Neural cell (in vitro differentiated cells): ENCODE results near the gene GCK. TPM values are rescaled to one million over a fixed set of nuclear protein-coding genes. Genes with fewer than 3 reads are reported as not detected.

Experiments
- H2AFZ ChIP-seq: fragments of 200-600, 300-800 bp; sonication (generic), shearing (Covaris generic); 2 replicates; pipeline ENCODE4 v1.6.0; 2014; ENCODE audit warnings: low read depth, mild to moderate bottlenecking, antibody characterized with exemption, low read length, moderate library complexity
- H3F3A ChIP-seq: fragments of 200-600 bp; shearing (Covaris generic); 2 replicates; pipeline ENCODE4 v1.6.1; 2016; ENCODE audit warnings: mild to moderate bottlenecking, moderate library complexity, mixed read lengths, antibody characterized with exemption, low read length; ENCODE audit not compliant: insufficient read depth, poor library complexity, severe bottlenecking
- H3K27ac ChIP-seq: fragments of 200-600, 300-800 bp; sonication (generic), shearing (Covaris generic); 2 replicates; pipeline ENCODE4 v1.5.1; 2014; ENCODE audit warnings: mild to moderate bottlenecking, low read length, moderate library complexity
- H3K27me3 ChIP-seq: fragments of 300-800, 200-600 bp; sonication (generic), shearing (Covaris generic); 2 replicates; pipeline ENCODE4 v1.6.0; 2014; ENCODE audit warnings: mild to moderate bottlenecking, low read depth, low read length, moderate library complexity; ENCODE audit not compliant: insufficient read depth
- H3K36me3 ChIP-seq: fragments of 300-800, 200-600 bp; sonication (generic), shearing (Covaris generic); 2 replicates; pipeline ENCODE4 v1.5.1; 2014; ENCODE audit warnings: mild to moderate bottlenecking, antibody characterized with exemption, low read length, moderate library complexity; ENCODE audit not compliant: insufficient read depth
- H3K4me2 ChIP-seq: fragments of 300-800, 200-600 bp; sonication (generic), shearing (Covaris generic); 2 replicates; pipeline ENCODE4 v1.6.0; 2014; ENCODE audit warnings: mild to moderate bottlenecking, low read length
- H3K4me3 ChIP-seq: fragments of 300-800, 200-600 bp; sonication (generic), shearing (Covaris generic); 2 replicates; pipeline ENCODE4 v1.5.1; 2014; ENCODE audit warnings: mild to moderate bottlenecking, low read length, moderate library complexity
- H3K79me2 ChIP-seq: fragments of 200-600 bp; shearing (Covaris generic); replicated peaks from 2 replicates; pipeline ENCODE4 v1.6.0; 2014; ENCODE audit warnings: mild to moderate bottlenecking, low read length, moderate library complexity; ENCODE audit not compliant: insufficient read depth
- H3K9ac ChIP-seq: fragments of 300-800, 200-600 bp; sonication (generic), shearing (Covaris generic); 2 replicates; pipeline ENCODE4 v1.6.1; 2016; ENCODE audit warnings: mild to moderate bottlenecking, low read length, mixed read lengths
- H3K9me2 ChIP-seq: fragments of 200-600 bp; shearing (Covaris generic); 2 replicates; pipeline ENCODE4 v1.6.1; 2016; ENCODE audit warnings: mild to moderate bottlenecking, low read length, mixed read lengths; ENCODE audit not compliant: insufficient read depth
- H3K9me3 ChIP-seq: fragments of 200-600, 300-800 bp; sonication (generic), shearing (Covaris generic); 2 replicates; pipeline ENCODE4 v1.6.1; 2016; ENCODE audit warnings: mild to moderate bottlenecking, mixed run types, low read length, moderate library complexity, mixed read lengths
- H4K20me1 ChIP-seq: fragments of 200-600 bp; shearing (Covaris generic); 2 replicates; pipeline ENCODE4 v1.6.1; 2016; ENCODE audit warnings: mild to moderate bottlenecking, mixed run types; ENCODE audit not compliant: insufficient read depth
- CTCF ChIP-seq: fragments of 450-650 bp; IDR thresholded peaks from 2 replicates; pipeline ENCODE4 v1.5.1; 2014; ENCODE audit warnings: antibody characterized with exemption, mild to moderate bottlenecking, moderate library complexity; ENCODE audit not compliant: poor library complexity, severe bottlenecking
- EP300 ChIP-seq: fragments of 450-650 bp; conservative IDR thresholded peaks from 2 replicates; pipeline ENCODE4 v1.6.1; 2014; ENCODE audit warnings: antibody characterized with exemption, mild to moderate bottlenecking, moderate library complexity; ENCODE audit not compliant: poor library complexity, severe bottlenecking
- EZH2 ChIP-seq: fragments of 200-600, 300-800 bp; shearing (Covaris generic), sonication (generic); IDR thresholded peaks from 2 replicates; pipeline ENCODE4 v1.6.1; 2014; ENCODE audit warnings: antibody characterized with exemption, low read length, borderline replicate concordance, mild to moderate bottlenecking; ENCODE audit not compliant: insufficient read depth, poor library complexity, severe bottlenecking
- MXI1 ChIP-seq: fragments of 450-650 bp; conservative IDR thresholded peaks from 2 replicates; pipeline ENCODE4 v1.6.1; 2014; ENCODE audit warnings: antibody characterized with exemption, mild to moderate bottlenecking; ENCODE audit not compliant: poor library complexity, severe bottlenecking
- POLR2AphosphoS5 ChIP-seq: IDR thresholded peaks from 2 replicates; pipeline ENCODE4 v1.6.1; 2012
- RAD21 ChIP-seq: fragments of 450-650 bp; conservative IDR thresholded peaks from 2 replicates; pipeline ENCODE4 v1.6.1; 2014; ENCODE audit warnings: antibody characterized with exemption, mild to moderate bottlenecking, moderate library complexity
- REST ChIP-seq: IDR thresholded peaks from 2 replicates; pipeline ENCODE4 v1.6.1; 2012; ENCODE audit warnings: borderline replicate concordance
- SMC3 ChIP-seq: fragments of 450-650 bp; conservative IDR thresholded peaks from 2 replicates; pipeline ENCODE4 v1.6.1; 2014; ENCODE audit warnings: antibody characterized with exemption, mild to moderate bottlenecking, moderate library complexity; ENCODE audit not compliant: poor library complexity
- TAF1 ChIP-seq: IDR thresholded peaks from 2 replicates; pipeline ENCODE4 v1.6.1; 2012; ENCODE audit warnings: low read depth
- polyA plus RNA-seq: library from polyadenylated mRNA; depleted of rRNA; stranded (reverse); fragments of >200 nt; gene quantifications from 2 replicates; pipeline ENCODE4 v1.2.3, GENCODE V29; 2014

Gene GCK
- polyA plus RNA-seq, 1 donor from 2014 or later, result 7.4 TPM

GRCh38 chr7:44229546-44230105 lies 40.4 kb upstream of the GCK start:
- H3K27ac ChIP-seq, result no peak overlapping the region
- no peaks in the 10 kb centered on the region for H3K27me3 ChIP-seq
- no peaks in the 10 kb centered on the region for H3K79me2 ChIP-seq
- no peaks in the 10 kb centered on the region for H3K9me2 ChIP-seq
- TF ChIP-seq TAF1, result no peak
- TF ChIP-seq MXI1, result no peak
- TF ChIP-seq CTCF, result no peak
- TF ChIP-seq RAD21, result no peak
- no peak for TF ChIP-seq EZH2
- TF ChIP-seq REST, result no peak
- TF ChIP-seq EP300, result no peak
- TF ChIP-seq SMC3, result no peak
- TF ChIP-seq POLR2AphosphoS5, result no peak
- no peaks in the 10 kb centered on the region for H3K36me3 ChIP-seq
- no peak overlapping the region for H3K4me2 ChIP-seq
- no peak overlapping the region for H3K9ac ChIP-seq
- no peaks in the 10 kb centered on the region for H3F3A ChIP-seq
- H4K20me1 ChIP-seq, result no peaks in the 10 kb centered on the region
- no peak overlapping the region for H2AFZ ChIP-seq
- no peaks in the 10 kb centered on the region for H3K9me3 ChIP-seq
- no peak overlapping the region for H3K4me3 ChIP-seq

- Histone ChIP-seq H3K27me3 (no peaks in the 10 kb centered on the region), H3K36me3 (no peaks in the 10 kb centered on the region), H3K9me2 (no peaks in the 10 kb centered on the region), H2AFZ (no peak overlapping the region), H3K9ac (no peak overlapping the region), H4K20me1 (no peaks in the 10 kb centered on the region), H3K27ac (no peak overlapping the region), H3K79me2 (no peaks in the 10 kb centered on the region), H3K4me3 (no peak overlapping the region), H3K9me3 (no peaks in the 10 kb centered on the region), H3F3A (no peaks in the 10 kb centered on the region), H3K4me2 (no peak overlapping the region)
- TF ChIP-seq SMC3, result no peak
- no peak for TF ChIP-seq EZH2
- TF ChIP-seq EP300, result no peak
- TF ChIP-seq TAF1, result no peak
- no peak for TF ChIP-seq POLR2AphosphoS5
- TF ChIP-seq CTCF, result no peak
- no peak for TF ChIP-seq MXI1
- TF ChIP-seq REST, result no peak
- no peak for TF ChIP-seq RAD21
Measured at GRCh38 chr7:44228571-44229350, 39.5 kb upstream of the GCK start.
